Lung (tissue), 12 donors: ENCODE results near the gene RGMB. TPM values are rescaled to one million over a fixed set of nuclear protein-coding genes. Genes with fewer than 3 reads are reported as not detected.

Source experiments
- ATAC-seq: fragments of 200-7000 bp; cut with Tn5 transposase; one replicate; pipeline ENCODE4 v1.9.1; 2020; ENCODE audit warnings: moderate number of reproducible peaks; ENCODE audit not compliant: insufficient read depth, low FRiP score
- DNase-seq, 3 donors: peaks; one replicate each; pipeline ENCODE4 v3.0.0-alpha.2; 2013 to 2017
- H3K27ac ChIP-seq, 2 donors: one replicate each; pipeline ENCODE4 v1.5.1; 2013; ENCODE audit warnings: mild to moderate bottlenecking in 2 of 2, moderate library complexity in 2 of 2, control low read depth in 1 of 2, inconsistent platforms in 1 of 2, low read depth in 1 of 2, low read length in 1 of 2
- H3K27me3 ChIP-seq, 3 donors: one replicate each; pipeline ENCODE4 v1.5.1; 2013; ENCODE audit warnings: low read length in 2 of 3; ENCODE audit not compliant: control insufficient read depth in 3 of 3, insufficient read depth in 3 of 3
- H3K36me3 ChIP-seq, 4 donors: one replicate each; pipeline ENCODE4 v1.5.1; 2013; ENCODE audit warnings: low read length in 4 of 4, mild to moderate bottlenecking in 1 of 4, moderate library complexity in 1 of 4; ENCODE audit not compliant: control insufficient read depth in 4 of 4, insufficient read depth in 4 of 4
- H3K4me1 ChIP-seq, 5 donors: one replicate each; pipeline ENCODE4 v1.5.1; 2013; ENCODE audit warnings: low read length in 5 of 5, mild to moderate bottlenecking in 2 of 5, moderate library complexity in 1 of 5; ENCODE audit not compliant: control insufficient read depth in 5 of 5, insufficient read depth in 5 of 5
- H3K4me3 ChIP-seq: one replicate; pipeline ENCODE4 v1.5.1; 2013; ENCODE audit warnings: mild to moderate bottlenecking, control low read depth, moderate library complexity
- H3K9ac ChIP-seq, 2 donors: one replicate each; pipeline ENCODE4 v1.5.1; 2013; ENCODE audit warnings: low read length in 2 of 2, control low read depth in 1 of 2; ENCODE audit not compliant: insufficient read depth in 1 of 2
- H3K9me3 ChIP-seq, 4 donors: one replicate each; pipeline ENCODE4 v1.5.1; 2013; ENCODE audit warnings: low read length in 3 of 4, mild to moderate bottlenecking in 1 of 4, moderate library complexity in 1 of 4; ENCODE audit not compliant: control insufficient read depth in 4 of 4, insufficient read depth in 3 of 4
- WGBS, 2 donors: extraction: QIAGEN DNeasy Blood & Tissue Kit; methylation state at CpG; one replicate each; pipeline ENCODE4 v1.1.7; 2013; 5-methylcytosine and 5-hydroxymethylcytosine counted together
- polyA plus RNA-seq, 2 donors: library from polyadenylated mRNA; stranded (reverse); fragments of 200-250 nt; gene quantifications; one replicate each; pipeline ENCODE4 v1.2.1, GENCODE V29; 2013
- total RNA-seq, 2 donors: library from RNA; depleted of rRNA in 1 of 2; stranded (reverse); fragments of >200 nt in 1 of 2; gene quantifications; one replicate each; pipeline ENCODE4 v1.2.1, GENCODE V29; 2014 to 2021
- TF ChIP-seq, protein P1 (sequence below): IDR thresholded peaks from 2 replicates; pipeline ENCODE4 v1.5.1; 2012; ENCODE audit warnings: mild to moderate bottlenecking; ENCODE audit errors: control extremely low read depth, extremely low read depth
- donor health status: control.
- donor health status: control.
- donor health status: Bipolar disorder and iron deficiency.
- donor health status: healthy.
- donor health status: DM: yes; HTN: yes; CAD: no.

RGMB gene
- total and polyA plus RNA-seq, 4 donors, result 3.8 to 31.7 (median 15.1) TPM

DNA sequence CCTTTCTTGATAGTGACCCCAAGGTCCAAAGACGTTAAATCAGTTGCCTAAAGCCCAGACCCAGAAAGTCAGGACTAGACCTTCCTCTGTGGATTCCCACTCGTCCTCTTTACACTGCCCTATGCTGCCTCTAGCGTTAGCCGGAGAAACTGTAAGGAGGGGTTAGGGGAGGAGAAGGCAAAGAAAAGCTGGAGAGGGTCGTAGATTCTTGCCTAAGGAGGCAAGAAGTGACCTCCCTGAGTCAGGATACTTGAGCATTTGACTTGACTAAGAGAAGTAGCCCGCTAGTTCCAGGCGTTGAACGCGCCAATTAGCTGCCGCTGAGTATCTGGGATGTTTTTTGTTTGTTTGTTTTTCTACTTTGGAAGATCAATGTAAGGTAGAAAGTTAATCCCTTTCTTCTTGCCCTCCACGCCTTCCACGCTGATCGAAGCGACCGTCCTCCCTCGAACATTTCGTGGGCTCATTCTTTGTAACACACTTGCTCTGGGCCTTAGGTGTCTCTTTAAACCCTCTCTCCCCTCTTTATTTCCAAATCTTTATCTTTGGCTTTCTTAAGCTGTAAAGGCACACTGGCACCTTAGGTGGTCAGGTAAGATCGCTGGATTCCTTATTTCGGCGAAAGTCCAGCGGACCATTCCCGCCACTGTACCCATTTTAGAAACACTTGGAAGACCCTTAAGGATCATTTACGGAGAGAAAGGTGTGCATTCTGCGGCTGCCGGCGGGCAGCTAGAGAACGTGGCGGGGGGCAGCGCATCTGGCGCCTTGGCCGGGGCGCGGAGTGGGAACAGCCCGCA is 5.1 kb upstream of the RGMB start:
- H3K4me3 ChIP-seq, result peak overlapping the region; percentile 42
- peaks cover 0 to 10% (median 5%) of the 10 kb centered on the region in 3 donors for H3K27me3 ChIP-seq
- TF ChIP-seq, protein P1, sequence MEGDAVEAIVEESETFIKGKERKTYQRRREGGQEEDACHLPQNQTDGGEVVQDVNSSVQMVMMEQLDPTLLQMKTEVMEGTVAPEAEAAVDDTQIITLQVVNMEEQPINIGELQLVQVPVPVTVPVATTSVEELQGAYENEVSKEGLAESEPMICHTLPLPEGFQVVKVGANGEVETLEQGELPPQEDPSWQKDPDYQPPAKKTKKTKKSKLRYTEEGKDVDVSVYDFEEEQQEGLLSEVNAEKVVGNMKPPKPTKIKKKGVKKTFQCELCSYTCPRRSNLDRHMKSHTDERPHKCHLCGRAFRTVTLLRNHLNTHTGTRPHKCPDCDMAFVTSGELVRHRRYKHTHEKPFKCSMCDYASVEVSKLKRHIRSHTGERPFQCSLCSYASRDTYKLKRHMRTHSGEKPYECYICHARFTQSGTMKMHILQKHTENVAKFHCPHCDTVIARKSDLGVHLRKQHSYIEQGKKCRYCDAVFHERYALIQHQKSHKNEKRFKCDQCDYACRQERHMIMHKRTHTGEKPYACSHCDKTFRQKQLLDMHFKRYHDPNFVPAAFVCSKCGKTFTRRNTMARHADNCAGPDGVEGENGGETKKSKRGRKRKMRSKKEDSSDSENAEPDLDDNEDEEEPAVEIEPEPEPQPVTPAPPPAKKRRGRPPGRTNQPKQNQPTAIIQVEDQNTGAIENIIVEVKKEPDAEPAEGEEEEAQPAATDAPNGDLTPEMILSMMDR, result peak; percentile 48
- H3K4me1 ChIP-seq, result peaks cover 4 to 35% (median 9%) of the 10 kb centered on the region in 5 donors
- H3K9ac ChIP-seq, result peak overlapping the region; percentile 42 to 54
- 0 to 1% methylated on average over 34 of the region's 34 CpGs for WGBS, 2 donors
- H3K27ac ChIP-seq, result no peak overlapping the region
- no peaks in the 10 kb centered on the region for H3K36me3 ChIP-seq
- H3K9me3 ChIP-seq, result no peaks in the 10 kb centered on the region
- peak; percentile 63 to 75 (median 74) for DNase-seq
- peak; percentile 31 for ATAC-seq

- H3K4me3 ChIP-seq, result peak overlapping the region; percentile 42
- ATAC-seq (no peak), DNase-seq (no peak)
- no peak overlapping the region for H3K27ac ChIP-seq
- no peaks in the 10 kb centered on the region for H3K36me3 ChIP-seq
- H3K27me3 ChIP-seq, result peaks cover 0 to 10% (median 5%) of the 10 kb centered on the region in 3 donors
- TF ChIP-seq, protein P1, result no peak
- H3K4me1 ChIP-seq, result peaks cover 4 to 35% (median 9%) of the 10 kb centered on the region in 5 donors
- H3K9me3 ChIP-seq, result no peaks in the 10 kb centered on the region
- WGBS, 2 donors, result 0 to 1% methylated on average over 28 to 31 of the region's 31 CpGs
- H3K9ac ChIP-seq, result no peak overlapping the region
These were observed 4.6 kb upstream of the RGMB start for GRCh38 chr5:98768960-98769209.

DNA sequence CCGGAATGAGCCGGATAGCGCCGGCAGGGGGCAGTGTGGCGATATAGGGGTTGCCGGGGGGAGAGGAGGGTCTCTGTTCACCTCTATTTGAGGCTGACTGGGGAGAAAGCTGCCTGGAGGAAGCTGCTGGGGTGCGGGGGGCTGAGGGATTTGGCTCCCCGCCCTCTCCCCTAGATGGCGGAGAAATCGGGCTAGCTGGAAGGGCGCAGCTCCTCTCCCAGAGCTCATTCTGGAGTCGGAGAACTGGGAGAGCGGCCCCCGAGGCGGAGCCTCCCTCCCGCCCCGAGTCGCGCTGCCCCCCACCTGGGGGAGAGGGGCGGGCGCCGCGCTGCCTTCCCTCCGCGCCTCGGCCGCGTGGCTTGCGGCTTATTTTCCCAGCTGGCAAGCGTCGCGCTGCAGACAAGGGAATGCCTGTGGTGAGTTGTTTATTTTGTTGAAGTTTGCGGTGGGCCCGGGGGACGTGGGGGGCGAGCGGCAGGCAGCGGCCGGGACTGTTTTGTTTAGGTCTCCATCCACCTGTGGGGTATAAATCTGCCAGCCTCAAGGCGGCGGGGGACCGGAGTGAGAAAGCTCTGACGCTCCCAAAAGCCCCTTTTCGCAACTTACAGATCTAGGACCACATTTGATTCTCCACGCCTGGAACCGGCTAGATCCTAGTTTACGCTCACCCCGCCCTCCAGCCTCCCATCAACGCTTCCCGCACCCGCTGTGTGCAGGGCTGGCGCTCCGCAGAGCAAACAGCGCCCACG is 4.1 kb upstream of the RGMB start:
- Histone ChIP-seq H3K4me3 (peak overlapping the region; percentile 54), H3K4me1 (peaks cover 4 to 35% (median 9%) of the 10 kb centered on the region in 5 donors), H3K27me3 (peaks cover 0 to 10% (median 5%) of the 10 kb centered on the region in 3 donors), H3K36me3 (no peaks in the 10 kb centered on the region), H3K9me3 (no peaks in the 10 kb centered on the region), H3K9ac (no peak overlapping the region), H3K27ac (peak overlapping the region in 1 of 2 donors; percentile 58)
- DNase-seq (peak; percentile 53 to 65 (median 59)), ATAC-seq (no peak)
- 1% methylated on average over 50 to 55 of the region's 55 CpGs for WGBS, 2 donors
- TF ChIP-seq, protein P1, result peak; percentile 7
